SHP77 treated with DMSO at 0.1 percent for 48 hours (cell line): Measurements from ENCODE around the gene ARHGEF28.

Source experiments
- DNase-seq: peaks from one replicate; lab custom pipeline; 2025; lab: John Stamatoyannopoulos, UW

ARHGEF28 gene

DNA sequence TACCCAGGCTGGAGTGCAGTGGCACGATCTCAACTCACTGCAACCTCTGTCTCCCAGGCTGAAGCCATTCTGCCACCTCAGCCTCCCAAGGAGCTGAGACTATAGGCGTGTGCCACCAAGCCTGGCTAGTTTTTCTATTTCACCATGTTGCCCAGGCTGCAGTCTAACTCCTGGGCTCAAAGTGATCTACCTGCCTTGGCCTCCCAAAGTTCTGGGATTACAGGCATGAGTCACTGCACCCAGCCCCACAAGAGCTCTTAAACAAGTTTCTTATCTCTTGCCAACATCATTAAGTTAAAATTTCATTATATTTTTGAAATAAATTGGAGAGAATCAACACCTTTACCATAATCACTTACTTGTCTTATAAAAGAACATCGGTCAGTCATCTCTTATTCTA is 280.3 kb downstream of the ARHGEF28 start:
- DNase-seq: no peak

- DNase-seq: no peak
Measured at GRCh38 chr5:73907164-73907563, 281.2 kb downstream of the ARHGEF28 start.

DNA sequence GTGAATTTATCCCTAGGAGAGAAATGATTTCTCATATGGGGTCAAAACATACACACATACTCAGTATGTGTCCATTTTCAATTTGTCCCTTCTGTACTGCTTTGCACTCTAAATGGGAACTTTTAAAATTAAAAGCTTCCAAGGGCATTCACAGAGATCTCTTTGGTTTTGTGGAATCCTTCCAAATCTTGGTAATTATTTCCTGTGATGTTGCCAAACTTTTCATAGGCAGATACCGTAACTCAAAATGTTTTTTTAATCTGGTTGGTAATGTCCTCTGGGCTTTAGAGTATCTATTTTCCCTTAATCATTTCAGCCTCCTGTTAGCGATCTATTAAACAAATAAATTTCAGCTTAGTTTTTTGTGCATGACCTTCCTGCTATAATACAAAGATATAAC is 282.4 kb downstream of the ARHGEF28 start:
- DNase-seq: no peak

DNA sequence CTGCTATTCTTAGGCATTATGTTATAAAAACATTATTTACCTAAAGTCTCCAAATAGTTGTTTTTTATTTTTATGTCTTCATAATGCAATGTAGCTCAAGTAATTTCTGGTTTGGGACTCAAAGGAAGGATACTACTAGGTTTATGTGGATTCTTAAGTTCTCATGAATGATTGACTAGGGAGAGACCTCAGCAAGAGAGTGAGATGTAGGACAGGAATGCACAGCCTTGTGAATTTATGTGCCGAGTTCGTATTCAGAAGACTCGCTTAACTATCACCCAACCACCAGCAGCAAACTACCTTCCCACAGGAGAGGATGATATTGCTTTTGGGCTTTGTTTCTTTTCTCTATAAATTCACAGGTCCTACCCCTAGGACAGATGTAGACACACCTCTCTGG is 282.9 kb downstream of the ARHGEF28 start:
- no peak for DNase-seq

GRCh38 chr5:73909474-73909873 is 283.5 kb downstream of the ARHGEF28 start:
- DNase-seq: no peak

GRCh38 chr5:73911761-73912393 is 285.9 kb downstream of the ARHGEF28 start:
- DNase-seq: no peak

GRCh38 chr5:73912821-73913271 is 286.9 kb downstream of the ARHGEF28 start:
- DNase-seq: no peak

DNA sequence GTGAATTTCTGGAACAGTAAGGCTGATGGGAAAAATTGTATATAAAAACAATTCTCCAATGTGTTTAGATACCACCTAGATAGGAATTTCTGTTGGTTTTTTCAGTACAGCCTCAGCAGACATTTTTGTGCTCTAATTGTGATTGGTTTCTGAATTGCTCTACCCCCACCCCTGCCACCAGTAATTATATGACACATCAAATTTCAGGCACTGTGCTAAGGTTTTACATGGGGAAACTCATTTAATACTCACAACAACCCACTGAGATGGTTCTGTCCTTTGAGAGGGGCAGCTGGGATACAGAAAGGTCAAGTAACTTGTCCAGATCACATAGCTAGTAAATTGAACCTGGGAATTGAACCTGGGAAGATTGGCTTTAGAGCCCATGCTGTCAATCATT is 288.0 kb downstream of the ARHGEF28 start:
- no peak for DNase-seq

- no peak for DNase-seq
Measured at GRCh38 chr5:73915345-73915744, 289.3 kb downstream of the ARHGEF28 start.

GRCh38 chr5:73917433-73917832 is 291.4 kb downstream of the ARHGEF28 start:
- DNase-seq: no peak

GRCh38 chr5:73917891-73918290 is 291.9 kb downstream of the ARHGEF28 start:
- DNase-seq: no peak

DNA sequence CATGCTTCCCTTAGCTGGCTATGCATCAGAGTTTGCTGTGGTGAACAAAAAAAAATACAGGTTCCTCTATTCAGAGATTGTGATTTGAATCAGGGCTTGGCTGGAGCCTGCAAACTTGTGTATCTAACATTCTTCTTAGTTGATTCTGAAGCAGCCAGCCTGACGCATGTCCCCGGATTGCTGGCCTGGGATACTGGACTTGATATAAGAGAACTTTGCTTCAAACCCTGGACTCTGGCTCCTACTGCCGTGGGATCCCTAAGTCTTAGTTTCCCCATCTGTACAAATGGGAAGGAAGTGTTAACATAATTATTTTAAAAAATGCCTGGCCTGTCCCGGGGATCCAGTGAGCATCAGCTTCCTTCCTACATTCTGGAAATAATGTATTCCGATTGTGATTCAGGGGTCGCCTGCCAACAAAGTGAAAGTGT is 292.8 kb downstream of the ARHGEF28 start:
- no peak for DNase-seq

- no peak for DNase-seq
Measured at GRCh38 chr5:73921741-73922140, 295.7 kb downstream of the ARHGEF28 start.

DNA sequence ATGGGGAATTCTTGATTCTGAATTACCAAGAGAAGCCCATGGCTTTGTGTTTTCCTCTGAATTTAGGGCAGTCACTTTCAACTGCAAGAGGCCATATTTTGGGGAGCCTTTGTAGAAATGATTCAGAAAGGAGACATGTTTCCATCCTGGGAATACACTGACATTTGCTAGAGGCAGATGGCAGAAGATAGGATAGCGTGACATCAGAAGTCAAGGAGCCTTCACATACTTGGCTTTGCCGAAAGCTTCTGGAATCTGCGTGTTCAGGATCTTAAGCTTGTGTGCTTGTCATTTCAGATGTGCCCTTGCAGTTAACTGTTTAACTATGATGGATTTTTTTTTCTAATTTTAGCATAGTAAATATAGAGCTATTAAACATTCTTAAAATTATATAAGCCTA is 296.2 kb downstream of the ARHGEF28 start:
- DNase-seq: no peak

DNA sequence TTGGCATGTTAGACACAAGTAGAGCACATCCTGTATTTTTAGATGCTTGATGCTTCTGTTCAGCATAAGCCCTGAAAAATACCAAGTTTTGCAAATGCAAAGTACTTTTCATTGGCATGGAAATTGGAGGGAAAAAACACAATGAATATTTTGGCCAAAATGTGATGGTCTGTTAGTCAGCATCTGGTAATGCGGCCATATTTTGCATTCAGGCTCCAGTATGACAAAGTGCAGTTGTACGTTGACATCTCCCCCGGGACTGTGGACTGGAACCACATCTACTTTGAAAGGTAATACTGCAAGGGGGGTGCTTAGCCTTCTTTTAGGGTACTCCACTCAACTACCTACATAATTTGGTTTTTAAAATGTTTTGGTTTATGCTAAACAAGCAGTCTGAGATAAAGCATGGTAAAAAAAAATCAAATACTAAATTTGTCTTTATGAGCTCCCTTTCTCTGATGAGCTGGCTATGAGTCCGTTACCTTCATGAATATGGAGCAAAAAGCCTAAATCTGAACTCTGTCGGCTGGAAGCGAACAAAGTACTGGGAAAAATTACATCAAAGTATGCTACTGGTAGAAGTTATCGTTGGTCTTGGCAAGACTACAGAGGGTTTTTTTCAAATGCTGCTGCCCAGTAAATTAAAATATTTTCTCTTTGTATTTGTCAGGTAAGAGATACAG is 297.0 kb downstream of the ARHGEF28 start:
- no peak for DNase-seq

GRCh38 chr5:73928476-73929070 is 302.6 kb downstream of the ARHGEF28 start:
- DNase-seq: no peak

DNA sequence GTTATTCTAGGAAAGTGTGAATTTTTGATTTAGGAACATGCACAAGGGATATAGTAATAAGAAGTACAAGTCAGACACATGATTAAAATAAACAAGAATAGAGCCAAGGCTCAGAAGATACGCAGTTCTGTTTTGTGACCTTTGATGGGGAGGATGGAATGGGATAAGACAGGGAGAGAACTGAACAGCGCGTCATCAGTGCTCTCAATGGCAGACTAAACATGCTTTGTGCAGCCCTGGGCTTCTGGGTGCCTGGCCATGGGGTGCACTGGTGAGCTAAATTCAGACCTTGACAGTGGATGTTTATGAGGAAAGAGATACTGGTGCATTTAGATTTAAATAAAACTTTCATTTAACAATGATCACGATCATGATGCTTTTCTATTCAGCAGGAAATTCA is 309.7 kb downstream of the ARHGEF28 start:
- no peak for DNase-seq

DNA sequence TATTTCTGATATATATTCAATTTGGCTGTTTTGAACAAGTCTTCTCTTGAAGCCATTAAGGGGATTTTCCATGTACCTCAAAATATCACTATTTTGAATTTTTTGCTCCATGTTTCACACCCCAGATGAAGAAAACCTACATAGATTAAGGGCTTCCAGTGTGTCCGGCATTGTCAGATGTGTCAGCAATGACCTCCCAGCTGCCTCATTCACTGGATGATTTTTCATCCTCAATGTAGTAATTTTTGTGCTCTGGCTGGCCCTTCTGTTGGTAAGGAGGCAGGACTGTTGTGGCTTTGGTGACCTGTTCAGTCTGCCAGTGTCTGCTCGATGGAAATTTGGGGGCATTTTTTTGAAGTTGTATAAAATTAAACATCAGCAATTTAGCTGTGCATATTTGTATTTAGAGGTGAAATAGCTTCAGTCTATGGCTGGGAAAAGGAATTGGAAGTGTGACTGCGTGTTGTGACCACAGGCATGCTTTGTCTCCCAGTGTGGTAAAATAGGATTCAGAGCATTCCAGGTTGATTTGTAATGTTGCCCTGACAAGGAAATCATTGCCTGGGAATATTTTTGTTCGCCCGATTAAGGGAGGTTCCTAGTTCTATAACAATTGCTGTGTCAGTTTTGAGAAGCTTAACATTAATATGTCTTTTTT is 312.4 kb downstream of the ARHGEF28 start:
- no peak for DNase-seq

DNA sequence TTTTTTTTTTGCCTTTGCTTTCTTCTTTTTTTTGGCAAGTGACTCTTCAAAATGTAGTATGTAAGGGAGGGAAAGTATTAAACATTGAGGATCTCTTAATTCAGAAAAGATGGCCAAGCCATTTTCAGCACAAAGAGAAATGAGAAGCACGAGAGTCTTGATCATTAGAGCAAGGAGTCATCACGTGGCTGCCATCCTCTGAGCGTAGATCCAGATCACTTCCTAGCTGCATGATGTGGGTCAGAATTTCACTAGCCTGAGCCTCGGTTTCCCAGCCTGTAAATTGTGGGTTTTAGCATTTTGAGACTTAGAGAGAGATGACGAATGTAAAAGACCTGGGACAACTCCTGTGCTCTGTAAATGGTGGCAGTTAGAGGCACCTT is 312.9 kb downstream of the ARHGEF28 start:
- DNase-seq: no peak

DNA sequence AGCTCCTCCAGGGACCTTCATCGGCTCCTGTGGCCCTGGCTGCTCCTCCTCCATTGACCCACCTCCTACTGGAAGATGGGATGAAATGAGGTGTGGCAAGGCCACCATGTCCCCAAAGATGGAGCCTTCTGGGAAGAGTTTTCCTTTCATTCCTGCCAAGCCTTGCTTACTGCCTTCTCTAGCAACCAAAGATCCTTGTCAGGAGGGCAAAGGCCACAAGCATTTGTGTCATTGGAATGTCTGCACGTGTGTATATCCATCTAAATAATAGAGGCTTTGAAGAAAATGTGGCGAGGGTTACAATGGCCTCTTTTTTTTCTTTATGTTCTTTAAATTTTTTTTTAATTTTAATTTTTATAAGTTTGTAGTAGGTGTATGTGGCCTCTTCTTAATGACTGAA is 313.6 kb downstream of the ARHGEF28 start:
- DNase-seq: no peak

GRCh38 chr5:73940026-73940425 is 314.0 kb downstream of the ARHGEF28 start:
- DNase-seq: no peak

- DNase-seq: no peak
Measured at GRCh38 chr5:73940801-73941200, 314.8 kb downstream of the ARHGEF28 start.

DNA sequence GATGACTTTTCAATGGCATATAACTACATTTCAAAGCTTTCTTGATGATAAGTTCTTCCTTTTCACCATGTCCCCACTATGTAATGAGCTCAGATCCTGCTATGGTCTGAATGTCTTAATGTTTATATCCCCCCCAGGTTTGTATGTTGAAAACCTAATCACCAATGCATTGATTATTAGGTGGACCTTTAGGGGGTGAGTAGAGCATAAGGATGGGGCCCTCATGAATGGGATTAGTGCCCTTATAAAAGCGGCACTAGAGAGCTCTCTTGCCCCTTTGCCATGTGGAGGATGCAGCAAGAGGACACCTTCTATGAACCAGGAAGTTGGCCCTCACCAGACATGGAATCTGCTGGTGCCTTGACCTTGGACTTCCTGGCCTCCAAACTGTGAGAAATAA is 316.8 kb downstream of the ARHGEF28 start:
- no peak for DNase-seq
